ENCODE results near the gene NR1H4. TPM values are rescaled to one million over a fixed set of nuclear protein-coding genes. Genes with fewer than 3 reads are reported as not detected.

The NR1H4 gene
- total RNA-seq, 4 donors from 2014 or later: not detected

DNA sequence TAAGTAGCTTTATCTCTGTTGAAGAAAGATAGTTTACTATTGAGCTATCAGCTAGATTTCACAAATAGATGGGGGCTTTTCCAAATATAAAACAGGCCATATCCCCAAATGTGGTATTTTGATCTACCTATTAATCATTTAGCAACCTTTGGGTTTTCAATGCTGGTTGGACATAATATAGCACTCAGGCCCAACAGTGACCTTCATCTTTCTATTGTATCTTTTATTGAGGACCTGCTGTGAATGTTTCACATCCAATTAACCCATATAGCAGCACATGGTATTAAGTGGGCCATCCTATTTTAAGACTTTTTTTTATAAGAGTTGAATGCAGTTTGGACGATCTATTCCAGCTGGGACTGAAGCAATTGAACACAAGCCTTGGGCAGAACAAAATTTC is 10.0 kb upstream of the NR1H4 start:
- Histone ChIP-seq H3K4me3 (no peak overlapping the region), H3K36me3 (no peaks in the 10 kb centered on the region), H3K4me1 (no peaks in the 10 kb centered on the region), H3K9me3 (no peaks in the 10 kb centered on the region), H3K27ac (no peak overlapping the region), H3K27me3 (no peaks in the 10 kb centered on the region)
- no peak for TF ChIP-seq POLR2AphosphoS5 (IDR thresholded peaks at IDR 0.05)
- no peak for TF ChIP-seq EP300 (IDR thresholded peaks at IDR 0.05)
- TF ChIP-seq, protein P1, sequence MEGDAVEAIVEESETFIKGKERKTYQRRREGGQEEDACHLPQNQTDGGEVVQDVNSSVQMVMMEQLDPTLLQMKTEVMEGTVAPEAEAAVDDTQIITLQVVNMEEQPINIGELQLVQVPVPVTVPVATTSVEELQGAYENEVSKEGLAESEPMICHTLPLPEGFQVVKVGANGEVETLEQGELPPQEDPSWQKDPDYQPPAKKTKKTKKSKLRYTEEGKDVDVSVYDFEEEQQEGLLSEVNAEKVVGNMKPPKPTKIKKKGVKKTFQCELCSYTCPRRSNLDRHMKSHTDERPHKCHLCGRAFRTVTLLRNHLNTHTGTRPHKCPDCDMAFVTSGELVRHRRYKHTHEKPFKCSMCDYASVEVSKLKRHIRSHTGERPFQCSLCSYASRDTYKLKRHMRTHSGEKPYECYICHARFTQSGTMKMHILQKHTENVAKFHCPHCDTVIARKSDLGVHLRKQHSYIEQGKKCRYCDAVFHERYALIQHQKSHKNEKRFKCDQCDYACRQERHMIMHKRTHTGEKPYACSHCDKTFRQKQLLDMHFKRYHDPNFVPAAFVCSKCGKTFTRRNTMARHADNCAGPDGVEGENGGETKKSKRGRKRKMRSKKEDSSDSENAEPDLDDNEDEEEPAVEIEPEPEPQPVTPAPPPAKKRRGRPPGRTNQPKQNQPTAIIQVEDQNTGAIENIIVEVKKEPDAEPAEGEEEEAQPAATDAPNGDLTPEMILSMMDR (IDR thresholded peaks at IDR 0.05): no peak
- TF ChIP-seq POLR2A (IDR thresholded peaks at IDR 0.05): no peak
- 70% methylated on average over 1 of the region's 1 CpG; no CpG with 5 or more reads in 1 of the 2 donors for WGBS, 2 donors (ENCODE audit: low coverage in 1 of 2)
- ATAC-seq: no peak

DNA sequence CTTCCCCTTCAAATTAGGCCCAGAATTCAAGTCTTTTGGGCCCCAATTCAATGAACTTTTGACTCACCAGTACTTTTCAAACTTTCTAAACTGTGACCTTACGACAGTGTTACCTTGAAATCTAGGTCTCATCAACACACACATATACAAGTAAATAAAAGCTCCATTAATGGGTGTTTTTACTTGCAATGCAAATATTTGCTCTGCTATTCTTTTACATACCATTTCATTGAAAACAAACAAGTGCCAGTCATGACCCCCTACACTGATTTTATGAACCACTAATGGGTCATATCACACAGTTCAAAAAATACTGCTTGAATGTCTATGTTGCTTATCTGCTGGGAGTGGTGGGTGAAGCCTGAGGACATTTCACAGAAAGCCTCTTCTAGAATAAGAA is 9.1 kb upstream of the NR1H4 start:
- Histone ChIP-seq H3K36me3 (no peaks in the 10 kb centered on the region), H3K4me3 (no peak overlapping the region), H3K27me3 (no peaks in the 10 kb centered on the region), H3K9me3 (no peaks in the 10 kb centered on the region), H3K27ac (no peak overlapping the region), H3K4me1 (no peaks in the 10 kb centered on the region)
- ATAC-seq: no peak
- WGBS, 2 donors (ENCODE audit: low coverage in 1 of 2): 71 to 76% methylated on average over 1 of the region's 1 CpG
- no peak for TF ChIP-seq EP300 (IDR thresholded peaks at IDR 0.05)
- TF ChIP-seq, protein P1 (IDR thresholded peaks at IDR 0.05): no peak

DNA sequence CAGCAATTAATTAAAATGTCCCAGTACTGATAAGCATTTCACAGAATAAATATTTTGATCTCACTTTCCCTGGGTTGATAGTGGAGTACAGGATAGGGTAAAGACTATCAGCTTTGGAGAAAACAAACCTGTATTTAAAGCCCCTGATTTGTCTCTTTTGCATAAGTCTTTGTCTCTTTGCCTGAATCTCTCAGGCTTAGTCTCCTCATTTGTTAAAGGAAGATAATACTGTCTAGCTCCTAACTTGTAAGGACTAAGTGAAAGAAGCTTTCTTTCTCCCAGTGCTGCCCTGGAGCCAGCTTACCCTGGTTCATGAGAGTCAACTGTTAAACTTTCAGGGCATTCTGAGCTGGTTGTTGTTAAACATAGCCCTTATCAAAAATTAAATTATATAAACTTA is 5.5 kb upstream of the NR1H4 start:
- Histone ChIP-seq H3K27ac (no peak overlapping the region), H3K36me3 (no peaks in the 10 kb centered on the region), H3K27me3 (no peaks in the 10 kb centered on the region), H3K4me1 (peaks cover 0 to 1% (median 0%) of the 10 kb centered on the region in 3 donors), H3K4me3 (no peak overlapping the region), H3K9me3 (no peaks in the 10 kb centered on the region)
- ATAC-seq: no peak
- TF ChIP-seq POLR2AphosphoS5 (IDR thresholded peaks at IDR 0.05) (no peak), POLR2A (IDR thresholded peaks at IDR 0.05) (no peak), EP300 (IDR thresholded peaks at IDR 0.05) (no peak)
- TF ChIP-seq, protein P1 (IDR thresholded peaks at IDR 0.05): no peak

DNA sequence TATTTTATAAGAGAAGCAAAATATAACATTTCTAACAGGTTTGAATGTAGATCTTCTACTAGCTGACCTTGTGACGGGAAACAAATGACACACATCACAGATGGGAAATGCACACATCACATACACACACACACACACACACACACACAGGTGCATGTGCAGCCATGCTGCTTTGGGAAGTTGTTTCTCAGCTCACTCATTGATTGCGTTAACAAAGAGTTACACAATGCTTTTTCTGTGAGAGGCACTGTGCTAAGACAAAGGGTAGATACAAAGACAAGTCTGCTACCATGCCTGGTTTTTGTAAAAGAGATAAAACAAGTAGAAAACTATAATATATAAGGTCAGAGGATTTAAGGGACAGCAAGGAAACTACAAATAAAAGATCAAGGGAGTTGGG is 1.3 kb upstream of the NR1H4 start:
- no peak for ATAC-seq
- Histone ChIP-seq H3K4me3 (no peak overlapping the region), H3K4me1 (peaks cover 0 to 9% (median 0%) of the 10 kb centered on the region in 3 donors), H3K9me3 (no peaks in the 10 kb centered on the region), H3K27ac (no peak overlapping the region), H3K36me3 (no peaks in the 10 kb centered on the region), H3K27me3 (no peaks in the 10 kb centered on the region)
- WGBS, 2 donors (ENCODE audit: low coverage in 1 of 2): 93 to 100% methylated on average over 1 to 2 of the region's 2 CpGs
- TF ChIP-seq, protein P1 (IDR thresholded peaks at IDR 0.05): no peak
- TF ChIP-seq POLR2A (IDR thresholded peaks at IDR 0.05): no peak
- no peak for TF ChIP-seq EP300 (IDR thresholded peaks at IDR 0.05)
- TF ChIP-seq POLR2AphosphoS5 (IDR thresholded peaks at IDR 0.05): no peak

DNA sequence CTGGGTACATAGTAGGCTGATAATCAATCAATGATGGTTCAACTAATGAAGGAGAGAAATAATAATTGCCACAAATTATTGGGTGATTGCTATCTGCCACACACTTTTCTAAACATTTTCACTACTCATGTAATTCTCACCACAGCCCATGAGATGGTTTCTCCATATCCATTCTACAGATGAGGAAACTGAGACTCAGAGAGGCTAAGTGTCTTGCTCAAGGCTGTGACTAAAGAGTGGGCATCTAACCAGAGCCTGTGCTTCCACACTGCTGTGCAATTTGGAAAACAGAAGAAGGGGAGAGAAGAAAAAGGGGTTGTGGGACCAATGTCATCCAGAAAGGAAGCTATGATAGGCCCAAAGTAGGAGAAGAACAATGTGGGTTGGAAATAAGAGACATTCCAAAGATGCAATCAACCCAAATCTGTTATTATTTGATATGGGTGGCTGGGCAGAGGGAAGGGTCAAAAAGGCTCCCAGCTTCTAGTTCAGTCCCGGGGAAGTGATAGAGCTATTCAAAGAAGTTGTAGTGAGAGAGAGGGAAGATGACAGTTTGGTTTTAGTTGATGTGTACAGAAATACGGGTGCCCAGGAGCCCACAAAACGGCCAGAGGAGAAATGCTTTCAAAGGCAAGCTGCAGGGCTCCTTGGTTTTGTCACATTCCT is 483 bp upstream of the NR1H4 start:
- no peak overlapping the region for H3K27ac ChIP-seq
- no peak overlapping the region for H3K4me3 ChIP-seq
- H3K4me1 ChIP-seq: peaks cover 0 to 9% (median 0%) of the 10 kb centered on the region in 3 donors
- no peaks in the 10 kb centered on the region for H3K36me3 ChIP-seq
- no peak for ATAC-seq
- H3K9me3 ChIP-seq: no peaks in the 10 kb centered on the region
- 25 to 28% methylated on average over 2 to 3 of the region's 3 CpGs for WGBS, 2 donors (ENCODE audit: low coverage in 1 of 2)
- no peaks in the 10 kb centered on the region for H3K27me3 ChIP-seq
- TF ChIP-seq, protein P1 (IDR thresholded peaks at IDR 0.05): no peak
- TF ChIP-seq EP300 (IDR thresholded peaks at IDR 0.05) (no peak), POLR2AphosphoS5 (IDR thresholded peaks at IDR 0.05) (no peak), POLR2A (IDR thresholded peaks at IDR 0.05) (no peak)
